ENCODE data around the gene HS6ST3. TPM values are rescaled to one million over a fixed set of nuclear protein-coding genes. Genes with fewer than 3 reads are reported as not detected.

The HS6ST3 gene
- total and polyA plus RNA-seq, 9 of the 15 experiments (the other 6 are each of a cell fraction or from before 2014, with no cell fraction given): not detected

- TF ChIP-seq ZNF696 (CRISPR knock-in tag; conservative IDR thresholded peaks at IDR 0.05): no peak
These were observed 693.6 kb downstream of the HS6ST3 start (continued) for GRCh38 chr13:96783511-96783910.

DNA sequence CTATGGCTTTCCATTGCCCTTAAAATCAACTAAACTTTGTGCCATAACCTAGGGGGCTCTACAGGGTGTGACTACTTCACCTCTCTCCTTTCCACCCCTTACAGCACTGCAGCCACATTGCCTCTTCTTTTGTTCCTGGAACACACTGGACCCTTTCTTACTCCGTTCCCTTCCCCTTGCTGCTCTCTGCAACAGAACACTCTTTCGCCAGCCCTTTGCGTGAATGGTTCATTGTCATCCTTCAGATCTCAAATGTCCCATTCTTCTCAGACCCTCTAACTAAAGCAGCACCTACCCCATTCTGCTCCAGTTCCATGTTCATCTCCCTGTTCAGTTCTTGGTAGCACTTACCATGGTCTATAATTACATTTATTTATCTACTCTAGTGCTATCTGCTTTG lies 696.1 kb downstream of the HS6ST3 start:
- Histone ChIP-seq H3K4me3 (no peak overlapping the region), H3K9me3 (replicated peaks; ENCODE audit: control insufficient read depth, insufficient read depth, low read depth, low read length) (no peaks in the 10 kb centered on the region), H3K4me2 (ENCODE audit: insufficient read depth, low read length) (no peak overlapping the region), H3K36me3 (ENCODE audit: control insufficient read depth, insufficient read depth, low read length) (no peaks in the 10 kb centered on the region), H4K20me1 (replicated peaks; ENCODE audit: control insufficient read depth, insufficient read depth, low read length) (no peaks in the 10 kb centered on the region), H3K79me2 (ENCODE audit: control insufficient read depth, insufficient read depth, low read length) (no peaks in the 10 kb centered on the region), H3K9me1 (ENCODE audit: control insufficient read depth, insufficient read depth, low read length) (no peaks in the 10 kb centered on the region), H3K4me1 (replicated peaks in 1 of 2; ENCODE audit: control insufficient read depth in 2 of 2, insufficient read depth in 2 of 2, low read length in 2 of 2) (no peaks in the 10 kb centered on the region), H3K27me3 (ENCODE audit: control insufficient read depth in 2 of 2, insufficient read depth in 2 of 2, low read length in 2 of 2) (no peaks in the 10 kb centered on the region), H3K9ac (ENCODE audit: insufficient read depth in 1 of 2, low read depth in 2 of 2, low read length in 2 of 2) (no peak overlapping the region), H2AFZ (ENCODE audit: low read depth, low read length) (no peak overlapping the region), H3K27ac (ENCODE audit: extremely low read depth, low read depth, low read length) (no peak overlapping the region)
- ChIA-PET CTCF (ENCODE audit: low intra/inter-chr PET ratio) (no interaction called here), POLR2A (no interaction called here)
- 8% methylated on average over 2 of the region's 3 CpGs for WGBS (ENCODE audit: insufficient coverage, low coverage, missing lambda C conversion rate)
- ATAC-seq (no peak), FAIRE-seq (no peak), DNase-seq (ENCODE audit: extremely low read depth in 1 of 4, low spot score in 3 of 4) (no peak)
- in situ Hi-C loops (cut with MboI): no loop called here
- intact Hi-C loops (cut with micrococcal nuclease): no loop called here
- TF ChIP-seq HDAC2 (IDR thresholded peaks at IDR 0.05): no peak
- no peak for TF ChIP-seq LCOR (CRISPR knock-in tag; IDR thresholded peaks at IDR 0.05)
- no peak for TF ChIP-seq FOXJ3 (CRISPR knock-in tag; IDR thresholded peaks at IDR 0.05)
- no peak for TF ChIP-seq SMAD4 (CRISPR knock-in tag; conservative IDR thresholded peaks at IDR 0.05)
- TF ChIP-seq ATF4 (CRISPR knock-in tag; IDR thresholded peaks at IDR 0.05): no peak
- BruUV-seq (replicated peaks): no TSS peak
